ENCODE measurements around the gene PRDM2.

GRCh38 chr1:13816016-13816760 is 116.2 kb downstream of the PRDM2 start:
- TF ChIP-seq TBX3 (IDR thresholded peaks at IDR 0.05; ENCODE audit: borderline replicate concordance) (no peak), BHLHE40 (IDR thresholded peaks at IDR 0.05; ENCODE audit: low read length) (no peak), KDM1A (CRISPR knock-in tag; IDR thresholded peaks at IDR 0.05) (no peak), RAD21 (CRISPR knock-in tag; IDR thresholded peaks at IDR 0.05) (no peak), SP1 (IDR thresholded peaks at IDR 0.05) (no peak), SP1 (CRISPR knock-in tag; IDR thresholded peaks at IDR 0.05) (no peak), CTCF (CRISPR knock-in tag; IDR thresholded peaks at IDR 0.05) (no peak), HNF4A (CRISPR knock-in tag; IDR thresholded peaks at IDR 0.05) (no peak), KDM4B (CRISPR knock-in tag; IDR thresholded peaks at IDR 0.05) (no peak), HCFC1 (IDR thresholded peaks at IDR 0.05; ENCODE audit: low read depth, low read length) (no peak), STAT6 (CRISPR knock-in tag; IDR thresholded peaks at IDR 0.05; ENCODE audit: borderline replicate concordance) (no peak), RBAK (CRISPR knock-in tag; IDR thresholded peaks at IDR 0.05) (no peak)

Measured in HepG2 (cell line).